Smooth muscle cell (in vitro differentiated cells): ENCODE measurements around the gene PDXP. TPM values are rescaled to one million over a fixed set of nuclear protein-coding genes. Genes with fewer than 3 reads are reported as not detected.
A peak's percentile ranks its signal among the peaks of the same experiment; 100 is the strongest.
"Not testable (repeated sequence)": the region's sequence is repeated elsewhere in the genome, so short reads cannot be mapped to it uniquely, and the experiment has no call there.

Source experiments
- DNase-seq: peaks from one replicate; lab custom pipeline; 2025; ENCODE audit not compliant: unreplicated experiment; lab: John Stamatoyannopoulos, UW
- H2AFZ ChIP-seq: fragments of 200-600 bp; sonication (generic); 2 replicates; pipeline ENCODE4 v1.6.0; 2016; ENCODE audit warnings: antibody characterized with exemption, low read depth, mild to moderate bottlenecking
- H3F3A ChIP-seq: fragments of 200-600 bp; sonication (generic); 2 replicates; pipeline ENCODE4 v1.6.0; 2017; ENCODE audit warnings: antibody characterized with exemption, low read depth
- H3K27ac ChIP-seq: fragments of 200-600 bp; sonication (generic); 2 replicates; pipeline ENCODE4 v1.5.1; 2016; ENCODE audit warnings: low read depth, mild to moderate bottlenecking
- H3K27me3 ChIP-seq: fragments of 200-600 bp; sonication (generic); 2 replicates; pipeline ENCODE4 v1.6.1; 2016; ENCODE audit warnings: low read depth, mild to moderate bottlenecking
- H3K36me3 ChIP-seq: fragments of 200-600 bp; sonication (generic); 2 replicates; pipeline ENCODE4 v1.5.1; 2016; ENCODE audit warnings: low read depth
- H3K4me1 ChIP-seq: fragments of 200-600 bp; sonication (generic); 2 replicates; pipeline ENCODE4 v1.5.1; 2016; ENCODE audit warnings: low read depth
- H3K4me2 ChIP-seq: fragments of 200-600 bp; sonication (generic); 2 replicates; pipeline ENCODE4 v1.6.0; 2016; ENCODE audit warnings: mild to moderate bottlenecking
- H3K4me3 ChIP-seq: fragments of 200-600 bp; sonication (generic); 2 replicates; pipeline ENCODE4 v1.5.1; 2016; ENCODE audit warnings: mild to moderate bottlenecking
- H3K79me2 ChIP-seq: fragments of 200-600 bp; sonication (generic); 2 replicates; pipeline ENCODE4 v1.6.0; 2016; ENCODE audit warnings: low read depth, mild to moderate bottlenecking
- H3K9ac ChIP-seq: fragments of 200-600 bp; sonication (generic); 2 replicates; pipeline ENCODE4 v1.6.0; 2016; ENCODE audit warnings: low read depth
- H3K9me3 ChIP-seq: fragments of 200-600 bp; sonication (generic); replicated peaks from 2 replicates; pipeline ENCODE4 v1.5.1; 2016; ENCODE audit warnings: low read depth
- H4K20me1 ChIP-seq: fragments of 200-600 bp; sonication (generic); 2 replicates; pipeline ENCODE4 v1.6.0; 2016; ENCODE audit warnings: low read depth
- CTCF ChIP-seq: fragments of 200-600 bp; sonication (generic); IDR thresholded peaks from 2 replicates; pipeline ENCODE4 v1.5.1; 2017; ENCODE audit warnings: borderline replicate concordance, mild to moderate bottlenecking, antibody characterized with exemption; ENCODE audit not compliant: insufficient read depth, poor library complexity, severe bottlenecking
- WGBS: methylation state at CpG from one replicate; pipeline ENCODE4 v1.1.7; 2016; ENCODE audit warnings: low lambda C conversion rate; 5-methylcytosine and 5-hydroxymethylcytosine counted together
- polyA plus RNA-seq: library from polyadenylated mRNA; unstranded; fragments of >200 nt; fragmentation: Nextera tagmentation; extraction: Ambion mirVana; gene quantifications from 2 replicates; pipeline ENCODE4 v1.2.1, GENCODE V29; 2016
- total RNA-seq: library from RNA; depleted of rRNA; stranded (reverse); fragments of >200 nt; gene quantifications from 2 replicates; pipeline ENCODE4 v1.2.3, GENCODE V29; 2014

The PDXP gene
- total and polyA plus RNA-seq, 2 experiments from 2014 or later: 16.5 to 20.7 TPM

GRCh38 chr22:37692627-37693285 is 34.2 kb downstream of the PDXP start:
- Histone ChIP-seq H3K9ac (no peak overlapping the region), H3K9me3 (no peaks in the 10 kb centered on the region)
- WGBS: 95% methylated on average over 15 of the region's 15 CpGs

DNA sequence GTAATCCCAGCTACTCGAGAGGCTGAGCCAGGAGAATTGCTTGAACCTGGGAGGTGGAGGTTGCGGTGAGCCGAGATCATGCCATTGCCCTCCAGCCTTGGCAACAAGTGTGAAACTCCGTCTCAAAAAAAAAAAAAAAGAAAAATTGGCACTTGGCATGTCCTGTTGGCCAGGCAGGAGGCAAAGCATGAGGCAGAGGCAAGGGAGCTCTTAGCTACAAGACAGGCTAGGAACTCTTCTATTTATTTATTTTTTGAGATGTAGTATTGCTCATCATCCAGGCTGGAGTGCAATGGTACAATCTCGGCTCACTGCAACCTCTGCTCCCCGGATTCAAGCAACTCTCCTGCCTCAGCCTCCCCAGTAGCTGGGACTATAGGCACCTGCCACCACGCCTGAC is 35.6 kb downstream of the PDXP start:
- H3K36me3 ChIP-seq, H3K27ac ChIP-seq, H3F3A ChIP-seq, H3K4me2 ChIP-seq, H3K9me3 ChIP-seq, H3K79me2 ChIP-seq, H3K4me1 ChIP-seq, DNase-seq, H3K9ac ChIP-seq, H4K20me1 ChIP-seq, H2AFZ ChIP-seq, H3K27me3 ChIP-seq, H3K4me3 ChIP-seq: not testable (repeated sequence)
- 96% methylated on average over 7 of the region's 7 CpGs for WGBS

More at GRCh38 chr22:37692627-37693285, 34.2 kb downstream of the PDXP start:
- no peak overlapping the region for H2AFZ ChIP-seq
- H3K36me3 ChIP-seq: no peaks in the 10 kb centered on the region
- H3K4me2 ChIP-seq: no peak overlapping the region
- H3K4me1 ChIP-seq: no peaks in the 10 kb centered on the region
- H3K27me3 ChIP-seq: no peaks in the 10 kb centered on the region
- no peak for TF ChIP-seq CTCF
- peaks cover under 1% of the 10 kb centered on the region for H3K79me2 ChIP-seq
- H3K27ac ChIP-seq: no peak overlapping the region
- no peak for DNase-seq
- H4K20me1 ChIP-seq: no peaks in the 10 kb centered on the region
- H3F3A ChIP-seq: no peaks in the 10 kb centered on the region
- no peak overlapping the region for H3K4me3 ChIP-seq

DNA sequence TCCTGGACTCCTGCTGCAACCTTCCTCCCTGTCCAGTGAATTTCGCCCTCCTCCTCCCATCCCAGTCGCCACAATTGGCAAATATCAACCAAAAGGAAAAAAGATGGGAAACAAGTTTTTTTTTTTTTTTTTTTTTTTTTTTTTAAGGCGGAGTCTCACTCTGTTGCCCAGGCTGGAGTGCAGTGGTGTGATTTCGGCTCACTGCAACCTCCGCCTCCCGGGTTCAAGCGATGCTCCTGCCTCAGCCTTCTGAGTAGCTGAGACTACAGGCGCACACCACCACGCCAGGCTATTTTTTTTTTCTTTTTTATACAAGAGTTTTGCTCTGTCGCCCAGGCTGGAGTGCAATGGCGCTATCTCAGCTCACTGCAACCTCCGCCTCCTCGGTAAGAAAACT is 37.7 kb downstream of the PDXP start:
- not testable (repeated sequence) for H2AFZ ChIP-seq, H3K27me3 ChIP-seq, H3K79me2 ChIP-seq, H3K9ac ChIP-seq, H4K20me1 ChIP-seq, H3F3A ChIP-seq, H3K9me3 ChIP-seq, DNase-seq, H3K27ac ChIP-seq, H3K4me1 ChIP-seq, H3K36me3 ChIP-seq
- WGBS: 47% methylated on average over 13 of the region's 13 CpGs
- peak overlapping the region; percentile 40 for H3K4me3 ChIP-seq
- peak overlapping the region; percentile 85 for H3K4me2 ChIP-seq

DNA sequence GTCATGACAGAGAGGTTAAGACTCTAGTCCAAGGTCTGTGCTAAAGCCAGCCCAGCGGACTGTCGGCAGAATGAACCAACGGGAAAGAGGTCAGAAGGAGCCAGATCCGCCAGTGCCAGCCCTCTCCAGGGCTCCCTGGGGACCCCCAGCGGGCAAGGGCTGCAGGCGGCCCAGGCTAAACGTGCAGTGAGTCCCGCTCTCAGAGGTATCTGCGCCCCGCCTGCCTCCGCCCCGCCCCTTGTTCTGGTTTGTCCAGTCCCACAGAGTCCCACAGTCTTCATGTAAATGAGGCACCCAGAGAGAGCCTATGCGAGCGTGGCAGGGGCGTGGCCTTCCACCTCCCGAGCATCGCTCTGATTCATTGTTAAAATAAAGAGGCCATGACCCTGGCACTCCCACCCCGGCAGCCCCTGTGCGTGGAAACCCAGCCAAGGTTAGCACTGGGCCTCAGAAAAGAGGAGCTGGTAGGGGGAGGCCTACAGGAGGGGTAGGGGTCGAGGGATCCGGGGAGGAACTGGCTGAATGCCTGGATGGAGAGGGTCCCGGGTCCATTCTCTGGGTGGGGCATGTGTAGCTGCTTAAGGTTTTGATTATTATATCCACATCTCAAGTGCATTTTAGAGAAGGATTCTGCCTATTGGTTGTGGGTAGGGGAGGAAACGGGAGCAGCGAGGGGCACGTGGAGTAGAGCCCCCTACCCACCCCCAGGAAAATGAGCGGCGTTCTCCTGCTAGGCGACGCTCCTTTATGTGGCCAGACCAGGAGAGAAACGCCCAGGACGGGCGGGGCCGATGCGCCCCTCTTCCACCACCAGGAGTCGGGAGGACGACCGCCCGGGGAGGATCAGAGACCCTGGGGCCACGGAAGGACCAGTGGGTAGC is 38.4 kb downstream of the PDXP start, which contains the start of gene TRIOBP:
Gene TRIOBP (plus strand): TSS at position 392 of the 881 bp plus-strand sequence. CDS start 4,318 bp downstream, outside the sequence.
- Histone ChIP-seq H3K9ac (no peak within 1 kb of the TSS), H3K4me2 (peak within 1 kb of the TSS; percentile 85), H3K27me3 (no peaks in the 10 kb centered on the region), H3K9me3 (no peaks in the 10 kb centered on the region), H3K36me3 (no peaks in the 10 kb centered on the region), H3K79me2 (no peaks in the 10 kb centered on the region), H3K4me3 (peak within 1 kb of the TSS; percentile 50), H4K20me1 (peaks cover 7% of the 10 kb centered on the region), H3F3A (no peaks in the 10 kb centered on the region), H3K27ac (no peak within 1 kb of the TSS), H3K4me1 (no peaks in the 10 kb centered on the region), H2AFZ (no peak within 1 kb of the TSS)
- peak; percentile 41 for TF ChIP-seq CTCF
- peak; percentile 89 for DNase-seq
- WGBS: 3% methylated on average over 35 of the region's 39 CpGs
